ENCODE results near the gene SYNJ2.

The SYNJ2 gene

DNA sequence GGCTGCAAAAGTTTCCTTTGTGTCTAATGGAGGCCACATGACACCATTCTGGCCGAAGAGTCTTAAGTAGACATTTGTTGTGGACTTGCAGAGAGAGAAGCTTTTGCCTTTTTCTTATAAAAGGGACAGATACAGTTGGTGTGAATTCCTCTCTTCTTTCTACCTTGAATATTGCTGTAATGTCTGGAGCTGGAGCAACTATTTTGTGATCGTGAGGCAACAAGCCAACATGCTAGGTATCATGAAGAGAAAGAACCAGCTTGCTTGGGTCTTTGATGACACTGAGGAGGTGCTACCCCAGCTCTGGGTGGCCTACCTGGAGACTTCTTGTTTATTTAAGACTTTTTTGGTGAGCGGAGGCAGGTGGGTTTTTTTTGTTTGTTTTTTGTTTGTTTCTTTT is 16.3 kb upstream of the SYNJ2 start:
- TF ChIP-seq YY1 (IDR thresholded peaks at IDR 0.05; ENCODE audit: low read depth) (no peak), CEBPB (IDR thresholded peaks at IDR 0.05) (no peak), TCF12 (IDR thresholded peaks at IDR 0.05; ENCODE audit: low read depth) (no peak), TEAD4 (IDR thresholded peaks at IDR 0.05) (no peak), NFIC (IDR thresholded peaks at IDR 0.05) (no peak), EP300 (IDR thresholded peaks at IDR 0.05; ENCODE audit: borderline replicate concordance) (no peak), CREB1 (IDR thresholded peaks at IDR 0.05; ENCODE audit: low read depth) (no peak), TAF1 (IDR thresholded peaks at IDR 0.05; ENCODE audit: low read depth) (no peak), FOXM1 (IDR thresholded peaks at IDR 0.05; ENCODE audit: borderline replicate concordance, low read depth) (no peak), EGR1 (IDR thresholded peaks at IDR 0.05) (no peak)
- TF ChIP-seq, protein P1, sequence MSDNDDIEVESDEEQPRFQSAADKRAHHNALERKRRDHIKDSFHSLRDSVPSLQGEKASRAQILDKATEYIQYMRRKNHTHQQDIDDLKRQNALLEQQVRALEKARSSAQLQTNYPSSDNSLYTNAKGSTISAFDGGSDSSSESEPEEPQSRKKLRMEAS (IDR thresholded peaks at IDR 0.05) = no peak
- TF ChIP-seq, protein P2, sequence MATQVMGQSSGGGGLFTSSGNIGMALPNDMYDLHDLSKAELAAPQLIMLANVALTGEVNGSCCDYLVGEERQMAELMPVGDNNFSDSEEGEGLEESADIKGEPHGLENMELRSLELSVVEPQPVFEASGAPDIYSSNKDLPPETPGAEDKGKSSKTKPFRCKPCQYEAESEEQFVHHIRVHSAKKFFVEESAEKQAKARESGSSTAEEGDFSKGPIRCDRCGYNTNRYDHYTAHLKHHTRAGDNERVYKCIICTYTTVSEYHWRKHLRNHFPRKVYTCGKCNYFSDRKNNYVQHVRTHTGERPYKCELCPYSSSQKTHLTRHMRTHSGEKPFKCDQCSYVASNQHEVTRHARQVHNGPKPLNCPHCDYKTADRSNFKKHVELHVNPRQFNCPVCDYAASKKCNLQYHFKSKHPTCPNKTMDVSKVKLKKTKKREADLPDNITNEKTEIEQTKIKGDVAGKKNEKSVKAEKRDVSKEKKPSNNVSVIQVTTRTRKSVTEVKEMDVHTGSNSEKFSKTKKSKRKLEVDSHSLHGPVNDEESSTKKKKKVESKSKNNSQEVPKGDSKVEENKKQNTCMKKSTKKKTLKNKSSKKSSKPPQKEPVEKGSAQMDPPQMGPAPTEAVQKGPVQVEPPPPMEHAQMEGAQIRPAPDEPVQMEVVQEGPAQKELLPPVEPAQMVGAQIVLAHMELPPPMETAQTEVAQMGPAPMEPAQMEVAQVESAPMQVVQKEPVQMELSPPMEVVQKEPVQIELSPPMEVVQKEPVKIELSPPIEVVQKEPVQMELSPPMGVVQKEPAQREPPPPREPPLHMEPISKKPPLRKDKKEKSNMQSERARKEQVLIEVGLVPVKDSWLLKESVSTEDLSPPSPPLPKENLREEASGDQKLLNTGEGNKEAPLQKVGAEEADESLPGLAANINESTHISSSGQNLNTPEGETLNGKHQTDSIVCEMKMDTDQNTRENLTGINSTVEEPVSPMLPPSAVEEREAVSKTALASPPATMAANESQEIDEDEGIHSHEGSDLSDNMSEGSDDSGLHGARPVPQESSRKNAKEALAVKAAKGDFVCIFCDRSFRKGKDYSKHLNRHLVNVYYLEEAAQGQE (IDR thresholded peaks at IDR 0.05; ENCODE audit: low read depth) = no peak
- TF ChIP-seq, protein P3, sequence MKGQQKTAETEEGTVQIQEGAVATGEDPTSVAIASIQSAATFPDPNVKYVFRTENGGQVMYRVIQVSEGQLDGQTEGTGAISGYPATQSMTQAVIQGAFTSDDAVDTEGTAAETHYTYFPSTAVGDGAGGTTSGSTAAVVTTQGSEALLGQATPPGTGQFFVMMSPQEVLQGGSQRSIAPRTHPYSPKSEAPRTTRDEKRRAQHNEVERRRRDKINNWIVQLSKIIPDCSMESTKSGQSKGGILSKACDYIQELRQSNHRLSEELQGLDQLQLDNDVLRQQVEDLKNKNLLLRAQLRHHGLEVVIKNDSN (IDR thresholded peaks at IDR 0.05) = no peak

DNA sequence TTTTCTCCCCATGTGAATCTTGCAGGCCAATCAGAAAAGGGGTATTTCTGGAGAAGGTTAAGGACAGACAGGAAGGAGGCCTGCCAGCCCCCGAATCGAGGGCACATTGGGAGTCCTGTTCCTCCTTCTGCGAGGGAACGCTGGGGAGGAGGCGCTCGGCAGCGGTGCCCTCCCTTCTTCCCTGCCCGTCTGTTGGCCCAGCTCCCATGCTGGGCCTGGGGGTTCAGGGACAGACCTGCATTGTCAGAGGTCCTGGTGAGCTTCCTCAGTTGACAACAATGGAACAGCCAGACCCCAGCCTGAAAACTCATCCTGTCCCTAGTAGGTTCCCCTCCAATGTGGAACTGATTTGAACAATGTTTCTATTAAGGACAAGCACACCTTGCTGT is 15.1 kb upstream of the SYNJ2 start:
- TF ChIP-seq ZBTB7A (IDR thresholded peaks at IDR 0.05; ENCODE audit: low read depth) = no peak
- no peak for TF ChIP-seq YY1 (IDR thresholded peaks at IDR 0.05; ENCODE audit: low read depth)
- TF ChIP-seq, protein P2 (IDR thresholded peaks at IDR 0.05; ENCODE audit: low read depth) = no peak
- TF ChIP-seq NFIC (IDR thresholded peaks at IDR 0.05) = no peak
- no peak for TF ChIP-seq TCF12 (IDR thresholded peaks at IDR 0.05; ENCODE audit: low read depth)
- TF ChIP-seq TAF1 (IDR thresholded peaks at IDR 0.05; ENCODE audit: low read depth) = no peak
- TF ChIP-seq EP300 (IDR thresholded peaks at IDR 0.05; ENCODE audit: borderline replicate concordance) = no peak

DNA sequence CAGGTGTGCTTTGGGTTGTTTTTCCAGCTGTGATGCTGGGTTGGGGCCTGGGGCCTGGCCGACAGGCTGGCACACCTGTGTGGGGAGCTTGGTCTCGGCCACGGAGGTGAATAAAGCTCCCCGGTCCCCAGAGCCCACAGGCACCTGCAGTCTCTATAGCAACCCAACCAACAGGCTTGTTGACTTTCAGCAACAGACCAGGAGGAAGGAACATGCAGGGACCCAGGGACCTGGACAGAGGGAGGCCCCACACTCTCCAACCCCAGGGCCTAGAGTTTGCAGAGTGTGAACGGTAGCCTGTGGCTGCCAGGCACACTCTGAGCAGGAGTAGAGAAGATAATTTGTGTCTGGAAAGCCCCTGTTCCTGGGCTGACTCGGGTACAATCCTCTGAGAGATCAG is 14.6 kb upstream of the SYNJ2 start:
- TF ChIP-seq, protein P1 (IDR thresholded peaks at IDR 0.05) = no peak
- TF ChIP-seq CEBPB (IDR thresholded peaks at IDR 0.05) (no peak), ZBTB7A (IDR thresholded peaks at IDR 0.05; ENCODE audit: low read depth) (no peak)

DNA sequence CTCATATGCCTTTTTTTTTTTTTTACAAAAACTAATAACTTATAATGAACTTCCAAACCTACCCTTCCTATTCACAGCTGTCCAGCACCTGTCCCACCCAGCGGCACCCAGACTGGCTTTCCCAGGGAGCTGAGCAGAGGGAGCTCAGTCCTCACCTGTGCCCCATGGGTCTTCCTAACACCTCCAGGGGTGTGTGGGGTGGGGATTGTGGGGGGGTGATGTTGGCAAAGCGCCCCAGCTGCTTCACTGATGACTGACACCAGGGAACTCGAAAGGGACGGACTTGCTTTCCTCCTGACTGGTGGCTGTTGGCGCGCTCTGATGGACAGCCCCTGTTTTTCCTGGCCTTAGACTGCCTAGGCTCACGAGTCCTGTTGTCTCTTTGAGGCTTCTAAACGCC is 14.2 kb upstream of the SYNJ2 start:
- TF ChIP-seq CEBPB (IDR thresholded peaks at IDR 0.05) = no peak
- no peak for TF ChIP-seq RAD21 (IDR thresholded peaks at IDR 0.05; ENCODE audit: low read depth)
- TF ChIP-seq, protein P2 (IDR thresholded peaks at IDR 0.05; ENCODE audit: low read depth) = no peak
- TF ChIP-seq EP300 (IDR thresholded peaks at IDR 0.05; ENCODE audit: borderline replicate concordance) = no peak
- no peak for TF ChIP-seq ZBTB7A (IDR thresholded peaks at IDR 0.05; ENCODE audit: low read depth)
- TF ChIP-seq, protein P3 (IDR thresholded peaks at IDR 0.05) = no peak

DNA sequence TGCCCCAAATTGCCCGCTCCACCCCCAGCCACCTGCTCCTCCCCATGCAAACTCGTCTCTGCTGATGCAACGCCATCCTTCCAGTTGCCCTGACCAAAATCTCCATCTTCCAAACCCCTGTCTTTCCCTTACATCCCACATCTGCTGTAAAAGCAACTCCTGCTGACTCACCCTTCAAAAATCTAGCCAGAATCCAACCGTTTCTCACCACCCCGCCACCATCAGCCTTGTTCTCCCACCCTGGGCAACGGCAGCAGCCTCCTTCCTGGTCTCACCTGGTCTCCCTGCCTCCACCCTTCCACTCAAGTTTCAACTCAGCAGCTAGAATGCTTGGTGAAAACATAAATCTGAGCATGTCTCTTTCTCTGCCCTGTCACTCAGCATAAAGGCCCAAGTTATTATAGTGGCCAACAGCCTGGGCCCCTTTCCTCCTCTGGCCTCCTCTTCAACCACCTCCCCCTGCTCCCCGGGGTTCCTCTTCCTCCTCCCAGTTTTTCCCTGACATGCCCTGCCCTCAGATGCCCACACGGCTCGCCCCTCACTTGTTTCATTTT is 7.2 kb upstream of the SYNJ2 start:
- TF ChIP-seq, protein P3 (IDR thresholded peaks at IDR 0.05) = no peak
- TF ChIP-seq CEBPB (IDR thresholded peaks at IDR 0.05) = no peak
- TF ChIP-seq EP300 (IDR thresholded peaks at IDR 0.05; ENCODE audit: borderline replicate concordance) = no peak
- no peak for TF ChIP-seq RAD21 (IDR thresholded peaks at IDR 0.05; ENCODE audit: low read depth)
- TF ChIP-seq, protein P2 (IDR thresholded peaks at IDR 0.05; ENCODE audit: low read depth) = no peak
- TF ChIP-seq ZBTB7A (IDR thresholded peaks at IDR 0.05; ENCODE audit: low read depth) = no peak
- TF ChIP-seq TAF1 (IDR thresholded peaks at IDR 0.05; ENCODE audit: low read depth) = no peak
- no peak for TF ChIP-seq EGR1 (IDR thresholded peaks at IDR 0.05)
- TF ChIP-seq FOXM1 (IDR thresholded peaks at IDR 0.05; ENCODE audit: borderline replicate concordance, low read depth) = no peak
- TF ChIP-seq CREB1 (IDR thresholded peaks at IDR 0.05; ENCODE audit: low read depth) = no peak
- no peak for TF ChIP-seq TCF12 (IDR thresholded peaks at IDR 0.05; ENCODE audit: low read depth)
- no peak for TF ChIP-seq NFIC (IDR thresholded peaks at IDR 0.05)

Measured in Ishikawa (cell line).